GM06990 (cell line): ENCODE results near the gene MYZAP.

Source experiments
- DNase-seq: peaks from one replicate; pipeline ENCODE4 v3.0.0-alpha.2; 2011; ENCODE audit not compliant: insufficient read length; ENCODE audit errors: extremely low read depth
- H3K27me3 ChIP-seq: replicated peaks from 2 replicates; pipeline ENCODE4 v1.6.0; 2011; ENCODE audit warnings: low read length; ENCODE audit not compliant: control insufficient read depth, insufficient read depth
- H3K36me3 ChIP-seq: 2 replicates; pipeline ENCODE4 v1.5.1; 2011; ENCODE audit warnings: low read length; ENCODE audit not compliant: control insufficient read depth, insufficient read depth
- H3K4me3 ChIP-seq: replicated peaks from 2 replicates; pipeline ENCODE4 v1.5.1; 2011; ENCODE audit warnings: low read depth, mild to moderate bottlenecking, control low read depth, low read length
- TF ChIP-seq, protein P1 (sequence below): IDR thresholded peaks from 2 replicates; pipeline ENCODE4 v1.5.1; 2011; ENCODE audit warnings: low read length, control low read depth, mild to moderate bottlenecking, inconsistent platforms; ENCODE audit not compliant: insufficient read depth, poor library complexity, severe bottlenecking

MYZAP gene, protein sequence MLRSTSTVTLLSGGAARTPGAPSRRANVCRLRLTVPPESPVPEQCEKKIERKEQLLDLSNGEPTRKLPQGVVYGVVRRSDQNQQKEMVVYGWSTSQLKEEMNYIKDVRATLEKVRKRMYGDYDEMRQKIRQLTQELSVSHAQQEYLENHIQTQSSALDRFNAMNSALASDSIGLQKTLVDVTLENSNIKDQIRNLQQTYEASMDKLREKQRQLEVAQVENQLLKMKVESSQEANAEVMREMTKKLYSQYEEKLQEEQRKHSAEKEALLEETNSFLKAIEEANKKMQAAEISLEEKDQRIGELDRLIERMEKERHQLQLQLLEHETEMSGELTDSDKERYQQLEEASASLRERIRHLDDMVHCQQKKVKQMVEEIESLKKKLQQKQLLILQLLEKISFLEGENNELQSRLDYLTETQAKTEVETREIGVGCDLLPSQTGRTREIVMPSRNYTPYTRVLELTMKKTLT

DNA sequence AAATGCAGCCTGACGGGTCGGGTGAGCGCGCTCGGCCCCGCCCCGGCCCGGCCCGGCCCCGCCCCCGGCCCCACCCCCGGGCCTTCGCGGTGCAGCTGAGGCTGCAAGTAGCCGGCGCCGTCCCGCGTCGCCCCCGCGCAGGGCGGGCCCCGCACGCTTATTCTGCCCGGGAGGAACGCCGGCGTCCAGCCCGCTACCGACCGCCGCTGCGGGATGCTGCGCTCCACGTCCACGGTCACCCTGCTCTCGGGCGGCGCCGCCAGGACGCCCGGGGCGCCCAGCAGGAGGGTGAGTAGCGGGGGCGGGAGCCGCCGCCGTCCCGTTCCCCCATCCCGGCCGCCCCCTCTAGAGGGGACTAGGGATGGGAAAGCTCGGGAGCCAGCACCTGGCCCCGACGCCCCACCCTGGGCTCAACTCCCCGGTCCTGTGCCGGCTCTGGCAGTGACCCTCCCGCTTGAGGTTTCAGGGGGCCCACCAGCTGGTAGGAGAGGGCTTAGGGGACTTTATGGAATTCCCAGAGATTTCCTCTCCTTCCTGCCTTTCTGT is at the start of gene MYZAP:
Gene MYZAP, plus strand, starts transcription at position 83 of the 546 bp plus-strand sequence. Its CDS starts 131 bp downstream, at position 214.
- Histone ChIP-seq H3K27me3 (peaks cover 3% of the 10 kb centered on the region), H3K4me3 (no peak within 1 kb of the TSS), H3K36me3 (no peaks in the 10 kb centered on the region)
- TF ChIP-seq, protein P1, sequence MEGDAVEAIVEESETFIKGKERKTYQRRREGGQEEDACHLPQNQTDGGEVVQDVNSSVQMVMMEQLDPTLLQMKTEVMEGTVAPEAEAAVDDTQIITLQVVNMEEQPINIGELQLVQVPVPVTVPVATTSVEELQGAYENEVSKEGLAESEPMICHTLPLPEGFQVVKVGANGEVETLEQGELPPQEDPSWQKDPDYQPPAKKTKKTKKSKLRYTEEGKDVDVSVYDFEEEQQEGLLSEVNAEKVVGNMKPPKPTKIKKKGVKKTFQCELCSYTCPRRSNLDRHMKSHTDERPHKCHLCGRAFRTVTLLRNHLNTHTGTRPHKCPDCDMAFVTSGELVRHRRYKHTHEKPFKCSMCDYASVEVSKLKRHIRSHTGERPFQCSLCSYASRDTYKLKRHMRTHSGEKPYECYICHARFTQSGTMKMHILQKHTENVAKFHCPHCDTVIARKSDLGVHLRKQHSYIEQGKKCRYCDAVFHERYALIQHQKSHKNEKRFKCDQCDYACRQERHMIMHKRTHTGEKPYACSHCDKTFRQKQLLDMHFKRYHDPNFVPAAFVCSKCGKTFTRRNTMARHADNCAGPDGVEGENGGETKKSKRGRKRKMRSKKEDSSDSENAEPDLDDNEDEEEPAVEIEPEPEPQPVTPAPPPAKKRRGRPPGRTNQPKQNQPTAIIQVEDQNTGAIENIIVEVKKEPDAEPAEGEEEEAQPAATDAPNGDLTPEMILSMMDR: no peak
- peak; percentile 16 for DNase-seq

DNA sequence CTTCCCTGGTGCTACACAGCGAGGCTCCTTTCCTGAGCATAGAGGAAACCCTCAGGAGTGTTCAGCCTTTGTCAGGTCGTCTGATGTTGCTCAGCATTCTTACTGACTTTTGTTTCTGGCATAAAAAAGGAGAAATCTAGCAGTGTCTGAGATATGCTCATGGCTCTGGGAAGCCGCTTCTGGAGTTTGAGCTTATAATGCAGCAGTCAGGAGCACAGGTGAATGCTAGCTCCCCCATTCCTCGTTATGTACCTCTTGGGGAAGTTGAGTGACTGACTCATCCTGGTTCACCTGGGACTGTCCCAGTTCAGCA is 49.2 kb upstream of the MYZAP start:
- Histone ChIP-seq H3K36me3 (no peaks in the 10 kb centered on the region), H3K4me3 (no peak overlapping the region), H3K27me3 (peaks cover 2% of the 10 kb centered on the region)
- TF ChIP-seq, protein P1: no peak
- no peak for DNase-seq

DNA sequence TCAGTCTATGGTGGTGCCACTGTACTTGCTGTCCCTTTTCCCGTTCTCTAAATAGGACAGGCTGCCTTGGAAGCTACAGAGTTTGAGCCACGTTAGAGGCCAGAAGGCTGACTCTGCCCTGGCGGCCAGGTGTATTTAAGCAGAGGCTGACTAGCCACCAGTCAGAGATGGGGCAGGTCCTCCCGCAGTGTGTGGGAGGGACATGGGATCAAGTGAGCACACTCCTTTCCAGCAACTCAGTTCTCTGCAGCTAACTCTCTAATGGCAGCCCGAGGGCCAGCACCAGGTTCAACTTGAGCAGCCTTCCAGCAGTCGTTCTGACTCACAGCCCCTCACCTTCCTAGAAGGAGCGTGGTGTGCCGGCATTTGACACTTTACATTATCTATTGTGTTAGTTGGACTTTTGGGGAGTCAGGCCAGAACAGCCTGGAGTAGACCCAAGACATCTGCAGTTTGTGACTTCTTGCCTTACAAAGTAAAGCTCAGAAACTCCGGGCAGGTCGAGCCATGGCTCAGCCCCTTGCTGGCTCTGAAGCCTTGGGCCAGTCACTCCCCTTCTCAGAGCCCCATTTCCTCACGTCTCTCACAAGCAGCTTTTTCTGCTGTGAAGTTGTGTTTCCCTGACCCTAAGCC is 46.7 kb upstream of the MYZAP start:
- no peaks in the 10 kb centered on the region for H3K36me3 ChIP-seq
- H3K4me3 ChIP-seq: no peak overlapping the region
- TF ChIP-seq, protein P1: no peak
- DNase-seq: no peak
- H3K27me3 ChIP-seq: peaks cover 3% of the 10 kb centered on the region

DNA sequence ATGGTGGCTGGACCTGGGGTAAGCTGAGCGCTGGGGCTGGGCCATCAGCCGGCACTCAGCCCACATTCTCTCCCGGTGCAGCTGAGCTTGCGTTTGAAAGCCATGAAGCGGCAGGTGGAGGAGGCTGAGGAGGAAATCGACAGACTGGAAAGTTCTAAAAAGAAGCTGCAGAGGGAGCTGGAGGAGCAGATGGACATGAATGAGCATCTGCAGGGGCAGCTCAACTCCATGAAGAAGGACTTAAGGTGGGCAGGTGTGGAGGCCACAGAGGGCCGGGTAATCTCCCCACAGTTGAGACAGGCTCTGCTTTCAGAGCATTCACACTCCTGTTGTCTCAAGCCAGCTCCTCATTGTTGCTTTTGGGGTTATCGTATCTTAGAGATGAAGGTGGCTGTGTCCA is 45.7 kb upstream of the MYZAP start:
- Histone ChIP-seq H3K27me3 (peaks cover 3% of the 10 kb centered on the region), H3K4me3 (no peak overlapping the region), H3K36me3 (no peaks in the 10 kb centered on the region)
- DNase-seq: no peak
- TF ChIP-seq, protein P1: no peak

DNA sequence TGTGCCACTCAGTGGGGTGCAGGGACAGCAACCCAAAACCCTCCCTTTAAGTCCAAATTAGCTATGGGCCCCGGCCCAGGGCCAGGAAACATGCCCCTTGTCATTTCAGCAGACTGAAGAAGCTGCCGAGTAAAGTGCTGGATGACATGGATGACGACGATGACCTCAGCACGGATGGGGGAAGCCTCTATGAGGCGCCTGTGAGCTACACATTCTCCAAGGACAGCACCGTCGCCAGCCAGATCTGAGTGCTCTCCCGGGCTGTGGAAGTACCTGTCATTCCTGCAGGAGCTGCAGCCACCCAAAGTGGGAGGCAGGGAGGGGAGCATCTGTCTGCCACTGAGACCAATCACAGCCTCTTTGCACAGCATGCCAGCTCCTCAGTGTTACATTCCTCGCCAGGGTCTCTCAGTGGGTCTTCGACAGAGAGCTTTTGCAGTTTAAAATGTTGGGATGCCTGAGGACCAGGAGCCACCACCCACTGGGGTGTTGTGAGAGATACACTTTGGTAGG is 44.4 kb upstream of the MYZAP start:
- TF ChIP-seq, protein P1: no peak
- Histone ChIP-seq H3K36me3 (no peaks in the 10 kb centered on the region), H3K27me3 (peaks cover 3% of the 10 kb centered on the region), H3K4me3 (no peak overlapping the region)
- no peak for DNase-seq
